ENCODE data around the gene ZNF776.
"Not testable (repeated sequence)": the region's sequence is repeated elsewhere in the genome, so short reads cannot be mapped to it uniquely, and the experiment has no call there.

The ZNF776 gene

DNA sequence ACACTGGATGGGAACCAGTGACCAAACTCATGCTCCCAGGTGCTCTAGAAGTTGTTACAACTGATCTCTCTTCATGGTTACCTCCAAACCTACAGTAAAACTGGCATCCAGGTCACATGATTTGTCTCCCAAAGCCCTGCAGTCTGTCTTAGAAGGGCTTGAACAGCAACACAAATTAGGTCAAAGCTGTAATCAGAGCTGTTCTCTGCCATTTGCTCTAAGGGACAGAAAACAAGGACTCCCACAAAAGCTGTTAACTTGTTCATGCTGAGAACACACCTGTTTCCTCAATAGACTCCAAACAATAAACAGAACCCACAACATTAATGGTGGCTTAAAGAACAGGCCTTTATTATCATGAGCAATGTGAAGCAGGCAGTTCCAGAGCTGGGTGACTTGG, 27.2 kb upstream of the ZNF776 start:
- in situ Hi-C loops (cut with MboI; ENCODE audit: low sequenced_read_pairs, unreplicated experiment) = no loop called here
- TF ChIP-seq, protein P1, sequence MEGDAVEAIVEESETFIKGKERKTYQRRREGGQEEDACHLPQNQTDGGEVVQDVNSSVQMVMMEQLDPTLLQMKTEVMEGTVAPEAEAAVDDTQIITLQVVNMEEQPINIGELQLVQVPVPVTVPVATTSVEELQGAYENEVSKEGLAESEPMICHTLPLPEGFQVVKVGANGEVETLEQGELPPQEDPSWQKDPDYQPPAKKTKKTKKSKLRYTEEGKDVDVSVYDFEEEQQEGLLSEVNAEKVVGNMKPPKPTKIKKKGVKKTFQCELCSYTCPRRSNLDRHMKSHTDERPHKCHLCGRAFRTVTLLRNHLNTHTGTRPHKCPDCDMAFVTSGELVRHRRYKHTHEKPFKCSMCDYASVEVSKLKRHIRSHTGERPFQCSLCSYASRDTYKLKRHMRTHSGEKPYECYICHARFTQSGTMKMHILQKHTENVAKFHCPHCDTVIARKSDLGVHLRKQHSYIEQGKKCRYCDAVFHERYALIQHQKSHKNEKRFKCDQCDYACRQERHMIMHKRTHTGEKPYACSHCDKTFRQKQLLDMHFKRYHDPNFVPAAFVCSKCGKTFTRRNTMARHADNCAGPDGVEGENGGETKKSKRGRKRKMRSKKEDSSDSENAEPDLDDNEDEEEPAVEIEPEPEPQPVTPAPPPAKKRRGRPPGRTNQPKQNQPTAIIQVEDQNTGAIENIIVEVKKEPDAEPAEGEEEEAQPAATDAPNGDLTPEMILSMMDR (IDR thresholded peaks at IDR 0.05; ENCODE audit: borderline replicate concordance, control extremely low read depth, extremely low read depth, insufficient read depth, missing control alignments) = no peak
- no peak for DNase-seq (ENCODE audit: low spot score)

DNA sequence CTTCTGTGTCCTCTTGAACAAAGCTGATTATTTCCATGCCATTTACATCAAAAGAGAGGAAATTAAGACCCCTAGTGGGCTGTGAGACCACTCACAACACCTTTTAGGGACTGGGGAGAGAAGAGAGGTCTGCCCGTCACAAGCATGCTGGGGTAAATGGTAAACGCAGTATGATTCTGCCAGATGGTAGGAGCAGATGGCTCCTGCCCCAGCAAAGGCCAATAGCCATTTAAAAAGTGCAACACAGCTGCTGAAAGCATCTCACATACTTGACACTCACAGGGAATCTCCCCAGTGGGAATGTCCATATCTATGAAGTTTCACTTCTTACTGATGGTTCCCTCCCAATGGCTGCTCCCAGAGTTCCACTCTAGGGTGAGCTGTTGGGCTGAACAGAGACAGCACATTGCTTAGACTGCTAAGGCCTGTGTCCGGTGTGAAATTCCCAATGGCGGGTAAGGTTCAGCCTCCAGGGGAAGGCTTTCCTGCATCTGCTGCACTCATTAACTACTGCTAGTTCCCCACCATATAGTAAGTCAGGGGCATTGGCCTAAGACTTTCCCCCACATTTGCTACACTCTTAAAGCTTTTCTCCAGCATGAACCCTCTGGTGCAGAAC, 26.6 kb upstream of the ZNF776 start:
- in situ Hi-C loops (cut with MboI; ENCODE audit: low sequenced_read_pairs, unreplicated experiment) = no loop called here
- TF ChIP-seq, protein P1 (IDR thresholded peaks at IDR 0.05; ENCODE audit: borderline replicate concordance, control extremely low read depth, extremely low read depth, insufficient read depth, missing control alignments) = no peak
- DNase-seq (ENCODE audit: low spot score) = no peak

DNA sequence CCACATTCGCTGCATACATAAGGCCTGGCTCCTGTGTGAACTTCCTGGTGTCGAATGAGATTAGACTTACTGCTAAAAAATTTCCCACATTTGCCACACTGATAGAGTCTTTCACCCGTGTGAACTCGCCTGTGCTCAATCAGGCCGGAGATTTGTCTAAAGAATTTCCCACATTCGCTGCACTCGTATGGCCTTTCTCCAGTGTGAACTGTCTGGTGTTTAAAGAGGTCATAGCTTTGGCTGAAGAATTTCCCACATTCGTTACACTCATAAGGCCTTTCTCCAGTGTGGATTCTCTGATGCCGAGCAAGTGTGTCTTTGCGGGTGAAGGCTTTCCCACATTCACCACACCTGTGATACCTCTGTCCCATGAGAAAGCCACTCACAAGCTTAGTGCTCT, 25.7 kb upstream of the ZNF776 start:
- in situ Hi-C loops (cut with MboI; ENCODE audit: low sequenced_read_pairs, unreplicated experiment) = no loop called here
- TF ChIP-seq, protein P1 (IDR thresholded peaks at IDR 0.05; ENCODE audit: borderline replicate concordance, control extremely low read depth, extremely low read depth, insufficient read depth, missing control alignments) = no peak
- DNase-seq (ENCODE audit: low spot score) = no peak

DNA sequence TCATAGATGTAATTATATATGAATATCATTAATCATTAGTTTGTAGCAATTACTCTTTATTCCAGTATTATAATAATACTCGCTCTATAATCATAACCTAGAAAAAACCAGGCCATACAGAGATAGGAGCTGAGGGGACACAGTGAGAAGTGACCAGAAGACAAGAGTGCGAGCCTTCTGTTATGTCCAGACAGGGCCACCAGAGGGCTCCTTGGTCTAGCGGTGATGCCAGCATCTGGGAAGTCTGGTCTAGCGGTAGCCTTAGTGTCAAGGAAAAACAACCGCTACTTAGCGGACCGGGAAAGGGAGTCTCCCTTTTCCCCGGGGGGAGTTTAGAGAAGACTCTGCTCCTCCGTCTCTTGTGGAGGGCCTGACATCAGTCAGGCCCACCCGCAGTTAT, 8.3 kb upstream of the ZNF776 start:
- in situ Hi-C loops (cut with MboI; ENCODE audit: low sequenced_read_pairs, unreplicated experiment); DNase-seq (ENCODE audit: low spot score): not testable (repeated sequence)
- TF ChIP-seq, protein P1 (IDR thresholded peaks at IDR 0.05; ENCODE audit: borderline replicate concordance, control extremely low read depth, extremely low read depth, insufficient read depth, missing control alignments) = peak; percentile 17

DNA sequence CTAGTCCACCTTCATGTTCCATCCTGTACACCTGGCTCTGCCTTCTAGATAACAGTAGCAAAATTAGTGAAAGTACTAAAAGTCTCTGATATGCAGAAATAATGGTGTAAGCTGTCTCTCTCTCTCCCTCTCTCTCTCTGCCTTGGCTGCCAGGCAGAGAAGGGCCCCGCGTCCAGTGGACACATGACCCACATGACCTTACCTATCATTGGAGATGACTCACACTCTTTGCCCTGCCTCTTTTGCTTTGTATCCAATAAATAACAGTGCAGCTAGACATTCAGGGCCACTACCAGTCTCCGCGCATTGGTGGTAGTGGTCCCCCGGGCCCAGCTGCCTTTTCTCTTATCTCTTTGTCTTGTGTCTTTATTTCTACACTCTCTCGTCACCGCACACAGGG, 7.8 kb upstream of the ZNF776 start:
- in situ Hi-C loops (cut with MboI; ENCODE audit: low sequenced_read_pairs, unreplicated experiment); DNase-seq (ENCODE audit: low spot score): not testable (repeated sequence)

DNA sequence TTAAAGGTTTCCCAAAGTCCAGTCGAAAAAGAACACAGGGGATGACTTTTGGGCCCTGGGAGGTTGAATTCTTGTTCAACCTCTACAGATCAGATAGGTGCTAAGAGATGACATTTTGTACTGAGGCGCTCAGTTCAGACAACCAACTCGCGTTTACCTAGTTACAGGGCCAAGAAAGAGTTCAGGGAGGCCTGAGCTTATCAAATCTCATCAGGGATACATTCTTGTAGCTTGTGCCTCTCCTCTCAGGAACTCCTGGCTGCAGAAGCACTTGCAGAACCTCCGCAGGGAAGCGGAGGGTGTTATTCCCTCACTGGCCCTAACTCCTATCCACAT, 825 bp downstream of the ZNF776 start:
- DNase-seq (ENCODE audit: low spot score) = no peak
- in situ Hi-C loops (cut with MboI; ENCODE audit: low sequenced_read_pairs, unreplicated experiment) = no loop called here
- TF ChIP-seq, protein P1 (IDR thresholded peaks at IDR 0.05; ENCODE audit: borderline replicate concordance, control extremely low read depth, extremely low read depth, insufficient read depth, missing control alignments) = no peak

DNA sequence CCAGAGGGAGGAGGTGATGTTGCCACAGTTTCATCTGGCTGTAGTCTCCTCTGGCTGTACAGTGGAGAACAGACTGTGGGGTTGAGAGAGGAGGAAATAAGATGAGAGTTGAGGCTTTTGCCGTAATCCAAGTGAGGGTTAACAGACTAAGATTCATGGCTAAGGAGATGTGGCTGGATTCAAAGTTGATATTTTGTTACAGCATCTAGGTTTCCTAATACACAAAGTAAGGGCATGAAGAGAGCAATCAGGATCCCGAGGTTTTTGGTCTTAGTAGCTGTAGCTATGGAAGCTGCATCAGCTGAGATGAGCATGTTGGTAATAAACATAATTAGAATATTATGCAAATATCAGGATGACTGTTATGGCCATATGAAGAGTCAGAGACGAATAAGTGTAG, 1.4 kb downstream of the ZNF776 start:
- in situ Hi-C loops (cut with MboI; ENCODE audit: low sequenced_read_pairs, unreplicated experiment) = no loop called here
- no peak for DNase-seq (ENCODE audit: low spot score)
- TF ChIP-seq, protein P1 (IDR thresholded peaks at IDR 0.05; ENCODE audit: borderline replicate concordance, control extremely low read depth, extremely low read depth, insufficient read depth, missing control alignments) = no peak
